K562 (cell line): ENCODE data around the gene AACS. TPM values are rescaled to one million over a fixed set of nuclear protein-coding genes. Genes with fewer than 3 reads are reported as not detected.
A peak's percentile ranks its signal among the peaks of the same experiment; 100 is the strongest.
"Not testable (repeated sequence)": the region's sequence is repeated elsewhere in the genome, so short reads cannot be mapped to it uniquely, and the experiment has no call there.

Experiments
- ATAC-seq: fragments of 200-7000 bp; cut with Tn5 transposase; 3 replicates; pipeline ENCODE4 v1.9.1; 2020; ENCODE audit warnings: moderate library complexity
- BruUV-seq: library from RNA; stranded (reverse); fragments of 400-500 nt; replicated peaks from 2 replicates; lab custom pipeline; 2021; lab: Mats Ljungman, UMichigan
- CTCF ChIA-PET: fragments of 300-600 bp; formaldehyde crosslinking; extraction: SDS; loops from one replicate; lab custom pipeline; 2021; ENCODE audit warnings: low intra/inter-chr PET ratio; lab: Yijun Ruan, JAX
- POLR2A ChIA-PET: fragments of 300-600, 350-650 bp; sonication (Branson Sonifier 250); formaldehyde crosslinking; extraction: SDS; loops from one replicate; lab custom pipeline; 2021; ENCODE audit warnings: antibody characterized with exemption, inconsistent platforms; lab: Yijun Ruan, JAX
- DNase-seq, 4 experiments: peaks; one replicate each; pipeline versions ENCODE4 v3.0.0 to v3.0.0-alpha.2; 2011 to 2018; ENCODE audit warnings: low spot score in 3 of 4, mixed read lengths in 3 of 4; ENCODE audit errors: extremely low read depth in 1 of 4
- FAIRE-seq: peaks from 2 replicates; lab custom pipeline; 2011; peaks lifted over from hg19 to GRCh38; lab: Jason Lieb, UNC
- H2AFZ ChIP-seq: 2 replicates; pipeline ENCODE4 v1.6.0; 2011; ENCODE audit warnings: low read depth, low read length, control low read depth, inconsistent platforms
- H3K27ac ChIP-seq: fragments of 200-600 bp; 3 replicates; pipeline ENCODE4 v1.8.0; 2011; ENCODE audit warnings: low read depth, mild to moderate bottlenecking, control low read depth, inconsistent platforms, low read length, moderate library complexity, mixed read lengths; ENCODE audit errors: extremely low read depth
- H3K27me3 ChIP-seq, 2 experiments: fragments of 300-600 bp in 1 of 2; 2 replicates in 1 of 2; 3 replicates in 1 of 2; pipeline versions ENCODE4 v1.6.0 to v1.8.0; 2011; ENCODE audit warnings: inconsistent platforms in 2 of 2, low read length in 2 of 2, mild to moderate bottlenecking in 1 of 2, mixed read lengths in 1 of 2, moderate library complexity in 1 of 2; ENCODE audit not compliant: control insufficient read depth in 2 of 2, insufficient read depth in 2 of 2
- H3K36me3 ChIP-seq: fragments of 300-600 bp; 3 replicates; pipeline ENCODE4 v1.8.0; 2011; ENCODE audit warnings: mild to moderate bottlenecking, low read length, inconsistent platforms; ENCODE audit not compliant: control insufficient read depth, insufficient read depth
- H3K4me1 ChIP-seq, 2 experiments: fragments of 200-600 bp in 1 of 2; replicated peaks in 1 of 2; 2 replicates in 1 of 2; 3 replicates in 1 of 2; pipeline versions ENCODE4 v1.5.1 to v1.8.0; 2011; ENCODE audit warnings: inconsistent platforms in 2 of 2, low read length in 2 of 2, mild to moderate bottlenecking in 1 of 2, mixed read lengths in 1 of 2, moderate library complexity in 1 of 2; ENCODE audit not compliant: control insufficient read depth in 2 of 2, insufficient read depth in 2 of 2
- H3K4me2 ChIP-seq: 2 replicates; pipeline ENCODE4 v1.6.1; 2011; ENCODE audit warnings: low read length, control low read depth, inconsistent platforms, mixed read lengths; ENCODE audit not compliant: insufficient read depth
- H3K4me3 ChIP-seq: fragments of 200-600 bp; sonication (generic), shearing (Covaris generic); 2 replicates; pipeline ENCODE4 v1.5.1; 2016; ENCODE audit warnings: control low read depth, inconsistent platforms
- H3K79me2 ChIP-seq: fragments of 200-600 bp; 3 replicates; pipeline ENCODE4 v1.8.0; 2011; ENCODE audit warnings: low read length, inconsistent platforms; ENCODE audit not compliant: control insufficient read depth, insufficient read depth
- H3K9ac ChIP-seq, 2 experiments: 2 replicates each; pipeline versions ENCODE4 v1.6.0 to v1.6.1; 2011; ENCODE audit warnings: low read depth in 2 of 2, low read length in 2 of 2, control low read depth in 1 of 2, inconsistent platforms in 1 of 2, mild to moderate bottlenecking in 1 of 2, mixed read lengths in 1 of 2; ENCODE audit not compliant: insufficient read depth in 1 of 2
- H3K9me1 ChIP-seq: one replicate; pipeline ENCODE4 v1.6.0; 2011; ENCODE audit warnings: inconsistent platforms, mild to moderate bottlenecking, low read length, moderate library complexity; ENCODE audit not compliant: control insufficient read depth, insufficient read depth
- H3K9me3 ChIP-seq: replicated peaks from 2 replicates; pipeline ENCODE4 v1.5.1; 2011; ENCODE audit warnings: low read depth, low read length, inconsistent platforms; ENCODE audit not compliant: control insufficient read depth, insufficient read depth
- H4K20me1 ChIP-seq: replicated peaks from 2 replicates; pipeline ENCODE4 v1.6.1; 2011; ENCODE audit warnings: low read length, inconsistent platforms, mixed read lengths; ENCODE audit not compliant: control insufficient read depth, insufficient read depth
- NR2C1 ChIP-seq, 2 experiments: fragments of 450-650 bp; IDR thresholded peaks; 2 replicates each; pipeline ENCODE4 v1.6.1; 2017; ENCODE audit warnings: mild to moderate bottlenecking in 2 of 2, antibody characterized with exemption in 1 of 2, inconsistent platforms in 1 of 2, missing compliant biosample characterization in 1 of 2, missing genetic modification characterization in 1 of 2
- PTRF ChIP-seq: fragments of 450-650 bp; IDR thresholded peaks from 2 replicates; pipeline ENCODE4 v1.6.1; 2016; ENCODE audit warnings: mild to moderate bottlenecking, missing genetic modification characterization, missing compliant biosample characterization
- PTTG1 ChIP-seq: fragments of 450-650 bp; IDR thresholded peaks from 2 replicates; pipeline ENCODE4 v1.6.1; 2016; ENCODE audit warnings: low read depth, mild to moderate bottlenecking, missing genetic modification characterization, missing compliant biosample characterization
- ZNF592 ChIP-seq: fragments of 450-650 bp; IDR thresholded peaks from 2 replicates; pipeline ENCODE4 v1.6.1; 2017; ENCODE audit warnings: antibody characterized with exemption, mild to moderate bottlenecking
- whole genome bisulfite sequencing: fragments of 100-300 bp; shearing (Covaris generic); methylation state at CpG from one replicate; pipeline ENCODE4 v1.1.6; 2016; ENCODE audit warnings: low coverage, mixed read lengths; ENCODE audit not compliant: insufficient coverage; ENCODE audit errors: missing lambda C conversion rate; 5-methylcytosine and 5-hydroxymethylcytosine counted together
- in situ Hi-C: fragments of 300-500 bp; cut with MboI; formaldehyde crosslinking; loops from 4 replicates; pipeline ENCODE4 v1.15.0; 2018; ENCODE audit warnings: inconsistent platforms, mixed read lengths
- intact Hi-C: fragments of 100-400 bp; cut with micrococcal nuclease; formaldehyde crosslinking; loops from 2 replicates; pipeline ENCODE4 v1.14.2; 2022
- polyA plus RNA-seq, 8 experiments: library from polyadenylated mRNA; depleted of rRNA in 4 of 8; stranded (reverse) in 5 of 8; unstranded in 3 of 8; fragments of >200 nt; fragmentation: Nextera tagmentation in 2 of 8; fragmentation: Illumina TruSeq in 1 of 8; extraction: Ambion mirVana in 2 of 8; extraction: Trizol in 1 of 8; gene quantifications; 2 replicates each; pipeline versions ENCODE4 v1.2.1 to v1.2.3, GENCODE V29; 2011 to 2014; ENCODE audit warnings: inconsistent platforms in 1 of 8, missing spikeins in 1 of 8
- total RNA-seq, 7 experiments: library from RNA; depleted of rRNA in 6 of 7; stranded (reverse); fragments of >200 nt in 6 of 7; fragmentation: Illumina TruSeq in 2 of 7; extraction: Trizol in 2 of 7; gene quantifications; 2 replicates each; pipeline versions ENCODE4 v1.2.1 to v1.2.3, GENCODE V29; 2011 to 2021; ENCODE audit warnings: low replicate concordance in 1 of 7

The AACS gene
- total and polyA plus RNA-seq, 9 of the 15 experiments (the other 6 are each of a cell fraction or from before 2014, with no cell fraction given), result 2.4 to 13.0 (median 6.0) TPM

- POLR2A ChIA-PET, result interaction anchor here (0.6 to 1.0 kb wide), 2 partner anchors 26 to 69 kb away, joined by 4 read pairs; no protein-coding TSS in a partner anchor
- peak; percentile 40 for FAIRE-seq
- DNase-seq; H3K27me3 ChIP-seq; H4K20me1 ChIP-seq; BruUV-seq; in situ Hi-C loops; H3K9me1 ChIP-seq; H3K4me3 ChIP-seq; H3K4me2 ChIP-seq; H3K9ac ChIP-seq; H2AFZ ChIP-seq; ATAC-seq; intact Hi-C loops; CTCF ChIA-PET; H3K79me2 ChIP-seq; H3K9me3 ChIP-seq; H3K36me3 ChIP-seq; H3K27ac ChIP-seq; TF ChIP-seq NR2C1 (IDR thresholded peaks at IDR 0.05): not testable (repeated sequence)
- WGBS, result 35% methylated on average over 4 of the region's 4 CpGs
- peaks cover 0 to 15% of the 10 kb centered on the region in 2 experiments; a peak in 3 of 5 replicates for H3K4me1 ChIP-seq
- TF ChIP-seq PTRF, result peak; percentile 63; the same call in 1 of the 2 replicates
- peak; percentile 82 for TF ChIP-seq ZNF592
- TF ChIP-seq NR2C1 (tag; IDR thresholded peaks at IDR 0.05), result peak; percentile 49; the same call in 1 of the 2 replicates
- peak; percentile 84 for TF ChIP-seq PTTG1 (tag)
Measured at GRCh38 chr12:125063522-125063921, 1.7 kb upstream of the AACS start.
